D721Med (cell line): Measurements from ENCODE around the gene NPTX1.

Source experiments
- DNase-seq: peaks from one replicate; pipeline ENCODE4 v3.0.0; 2011; ENCODE audit warnings: low spot score; ENCODE audit not compliant: insufficient read length
- FAIRE-seq: peaks from 2 replicates; lab custom pipeline; 2011; peaks lifted over from hg19 to GRCh38; lab: Jason Lieb, UNC
- TF ChIP-seq, protein P1 (sequence below): IDR thresholded peaks from 2 replicates; pipeline ENCODE4 v1.5.1; 2012; ENCODE audit warnings: mild to moderate bottlenecking, control low read depth; ENCODE audit not compliant: insufficient read depth; ENCODE audit errors: missing control alignments

The NPTX1 gene

DNA sequence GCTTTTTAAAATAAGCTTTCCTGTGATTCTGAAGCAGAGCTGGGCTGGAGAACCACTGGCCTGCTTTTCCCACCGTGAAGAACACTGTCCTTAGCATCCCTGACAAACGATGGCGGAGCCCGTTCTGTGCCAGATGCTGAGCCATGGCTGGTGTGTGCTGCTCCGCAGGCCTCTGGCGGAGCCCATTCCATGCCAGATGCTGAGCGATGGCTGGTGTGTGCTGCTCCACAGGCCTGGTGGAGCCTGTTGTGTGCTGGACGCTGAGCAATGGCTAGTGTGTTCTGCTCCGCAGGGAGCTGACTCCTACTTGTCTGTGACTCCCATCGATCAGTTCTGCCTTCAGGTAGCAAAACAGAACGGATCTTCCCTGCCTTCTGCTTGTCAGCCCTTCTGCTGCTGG is 57.2 kb downstream of the NPTX1 start:
- TF ChIP-seq, protein P1, sequence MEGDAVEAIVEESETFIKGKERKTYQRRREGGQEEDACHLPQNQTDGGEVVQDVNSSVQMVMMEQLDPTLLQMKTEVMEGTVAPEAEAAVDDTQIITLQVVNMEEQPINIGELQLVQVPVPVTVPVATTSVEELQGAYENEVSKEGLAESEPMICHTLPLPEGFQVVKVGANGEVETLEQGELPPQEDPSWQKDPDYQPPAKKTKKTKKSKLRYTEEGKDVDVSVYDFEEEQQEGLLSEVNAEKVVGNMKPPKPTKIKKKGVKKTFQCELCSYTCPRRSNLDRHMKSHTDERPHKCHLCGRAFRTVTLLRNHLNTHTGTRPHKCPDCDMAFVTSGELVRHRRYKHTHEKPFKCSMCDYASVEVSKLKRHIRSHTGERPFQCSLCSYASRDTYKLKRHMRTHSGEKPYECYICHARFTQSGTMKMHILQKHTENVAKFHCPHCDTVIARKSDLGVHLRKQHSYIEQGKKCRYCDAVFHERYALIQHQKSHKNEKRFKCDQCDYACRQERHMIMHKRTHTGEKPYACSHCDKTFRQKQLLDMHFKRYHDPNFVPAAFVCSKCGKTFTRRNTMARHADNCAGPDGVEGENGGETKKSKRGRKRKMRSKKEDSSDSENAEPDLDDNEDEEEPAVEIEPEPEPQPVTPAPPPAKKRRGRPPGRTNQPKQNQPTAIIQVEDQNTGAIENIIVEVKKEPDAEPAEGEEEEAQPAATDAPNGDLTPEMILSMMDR, result no peak
- no peak for DNase-seq
- FAIRE-seq, result no peak

DNA sequence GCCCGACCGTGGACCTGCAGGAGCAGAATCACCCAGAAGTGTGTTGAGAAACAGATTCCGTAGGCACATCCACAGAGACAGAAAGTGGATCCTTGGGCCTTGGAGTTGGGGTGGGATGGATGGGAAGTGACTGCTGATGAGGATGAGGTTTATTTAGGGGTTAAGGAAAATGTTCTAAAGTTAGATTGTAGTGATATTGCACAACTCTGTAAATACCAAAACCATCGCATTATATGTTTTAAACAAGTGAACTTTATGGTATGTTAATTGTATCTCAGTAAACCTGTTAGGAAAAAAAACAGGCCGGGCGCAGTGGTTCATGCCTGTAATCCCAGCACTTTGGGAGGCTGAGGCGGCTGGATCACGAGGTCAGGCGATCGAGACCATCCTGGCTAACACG is 57.8 kb downstream of the NPTX1 start:
- FAIRE-seq, result no peak
- TF ChIP-seq, protein P1, result no peak

More for the DNA sequence above, 57.8 kb downstream of the NPTX1 start:
- no peak for DNase-seq
